Nephron progenitor cell (in vitro differentiated cells): Measurements from ENCODE around the gene RABIF.

Experiments used
- DNase-seq: peaks from one replicate; pipeline ENCODE4 v3.0.0; 2021
- H3K27ac Mint-ChIP-seq: 2 replicates; pipeline ENCODE4 v1.8.0; 2021; ENCODE audit warnings: mild to moderate bottlenecking, moderate library complexity, mixed read lengths
- H3K27me3 Mint-ChIP-seq: 2 replicates; pipeline ENCODE4 v1.8.0; 2021; ENCODE audit warnings: mild to moderate bottlenecking, low read depth, mixed read lengths; ENCODE audit not compliant: poor library complexity
- H3K36me3 Mint-ChIP-seq: 2 replicates; pipeline ENCODE4 v1.8.0; 2021; ENCODE audit warnings: low read depth, mixed read lengths
- H3K4me1 Mint-ChIP-seq: 2 replicates; pipeline ENCODE4 v1.8.0; 2021; ENCODE audit warnings: mixed read lengths
- H3K4me3 Mint-ChIP-seq: 2 replicates; pipeline ENCODE4 v1.8.0; 2021; ENCODE audit warnings: mild to moderate bottlenecking, moderate library complexity, mixed read lengths
- H3K9me3 Mint-ChIP-seq: 2 replicates; pipeline ENCODE4 v1.8.0; 2021; ENCODE audit warnings: mild to moderate bottlenecking, moderate library complexity, mixed read lengths
- CTCF ChIP-seq: fragments of 200-600 bp; sonication (generic); IDR thresholded peaks from 2 replicates; pipeline ENCODE4 v1.5.0; 2021; ENCODE audit warnings: antibody characterized with exemption

The RABIF gene

GRCh38 chr1:202848191-202848542 lies 40.8 kb downstream of the RABIF start:
- TF ChIP-seq CTCF = no peak
- DNase-seq = no peak
- H3K4me3 Mint-ChIP-seq = no peak overlapping the region
- H3K27ac Mint-ChIP-seq = peak overlapping the region; percentile 14
- peaks cover 21% of the 10 kb centered on the region for H3K36me3 Mint-ChIP-seq
- H3K4me1 Mint-ChIP-seq = peaks cover 6% of the 10 kb centered on the region
- no peaks in the 10 kb centered on the region for H3K9me3 Mint-ChIP-seq
- peaks cover 9% of the 10 kb centered on the region for H3K27me3 Mint-ChIP-seq

- Mint-ChIP-seq H3K9me3 (no peaks in the 10 kb centered on the region), H3K27me3 (peaks cover 9% of the 10 kb centered on the region), H3K4me3 (no peak overlapping the region), H3K27ac (no peak overlapping the region), H3K4me1 (peaks cover 13% of the 10 kb centered on the region), H3K36me3 (peaks cover 4% of the 10 kb centered on the region)
- TF ChIP-seq CTCF = no peak
- no peak for DNase-seq
Observed at GRCh38 chr1:202844935-202845334, 44.0 kb downstream of the RABIF start.

- Mint-ChIP-seq H3K4me3 (no peak overlapping the region), H3K27ac (no peak overlapping the region), H3K27me3 (peaks cover 9% of the 10 kb centered on the region), H3K4me1 (peaks cover 13% of the 10 kb centered on the region), H3K9me3 (no peaks in the 10 kb centered on the region), H3K36me3 (no peaks in the 10 kb centered on the region)
- TF ChIP-seq CTCF = no peak
- no peak for DNase-seq
Observed at GRCh38 chr1:202844259-202844658, 44.7 kb downstream of the RABIF start.

- DNase-seq = no peak
- H3K4me1 Mint-ChIP-seq = peaks cover 13% of the 10 kb centered on the region
- H3K9me3 Mint-ChIP-seq = no peaks in the 10 kb centered on the region
- peaks cover 9% of the 10 kb centered on the region for H3K27me3 Mint-ChIP-seq
- H3K27ac Mint-ChIP-seq = no peak overlapping the region
- H3K4me3 Mint-ChIP-seq = no peak overlapping the region
- TF ChIP-seq CTCF = no peak
- H3K36me3 Mint-ChIP-seq = no peaks in the 10 kb centered on the region
Observed at GRCh38 chr1:202843081-202843480, 45.9 kb downstream of the RABIF start.

- Mint-ChIP-seq H3K4me1 (peaks cover 7% of the 10 kb centered on the region), H3K9me3 (no peaks in the 10 kb centered on the region), H3K27me3 (peaks cover 8% of the 10 kb centered on the region), H3K27ac (no peak overlapping the region), H3K4me3 (no peak overlapping the region), H3K36me3 (no peaks in the 10 kb centered on the region)
- TF ChIP-seq CTCF = no peak
- no peak for DNase-seq
Observed at GRCh38 chr1:202837746-202838262, 51.1 kb downstream of the RABIF start.

- DNase-seq = no peak
- Mint-ChIP-seq H3K4me3 (no peak overlapping the region), H3K27ac (no peak overlapping the region), H3K9me3 (no peaks in the 10 kb centered on the region), H3K27me3 (peaks cover 14% of the 10 kb centered on the region), H3K4me1 (peaks cover 7% of the 10 kb centered on the region), H3K36me3 (no peaks in the 10 kb centered on the region)
- TF ChIP-seq CTCF = no peak
Observed at GRCh38 chr1:202836623-202837403, 52.1 kb downstream of the RABIF start.
